Thymus (tissue), 11 donors: ENCODE data around the gene SMIM14. TPM values are rescaled to one million over a fixed set of nuclear protein-coding genes. Genes with fewer than 3 reads are reported as not detected.
"Not testable (repeated sequence)": the region's sequence is repeated elsewhere in the genome, so short reads cannot be mapped to it uniquely, and the experiment has no call there.

Experiments used
- DNase-seq, 9 donors: peaks; one replicate each; pipeline ENCODE4 v3.0.0-alpha.2; 2013; ENCODE audit warnings: low spot score in 9 of 9, low read depth in 6 of 9, missing footprints in 1 of 9
- H3K27ac ChIP-seq, 2 donors: one replicate each; pipeline ENCODE4 v1.5.1; 2013; ENCODE audit warnings: control low read depth in 1 of 2, low read depth in 1 of 2, low read length in 1 of 2, mild to moderate bottlenecking in 1 of 2, moderate library complexity in 1 of 2
- H3K27me3 ChIP-seq, 2 donors: one replicate each; pipeline ENCODE4 v1.5.1; 2013; ENCODE audit warnings: low read length in 1 of 2; ENCODE audit not compliant: control insufficient read depth in 2 of 2, insufficient read depth in 1 of 2
- H3K36me3 ChIP-seq, 2 donors: one replicate each; pipeline ENCODE4 v1.5.1; 2013; ENCODE audit warnings: low read length in 1 of 2, mild to moderate bottlenecking in 1 of 2, moderate library complexity in 1 of 2; ENCODE audit not compliant: control insufficient read depth in 2 of 2, insufficient read depth in 2 of 2
- H3K4me1 ChIP-seq, 2 donors: one replicate each; pipeline ENCODE4 v1.5.1; 2013; ENCODE audit warnings: low read length in 2 of 2; ENCODE audit not compliant: control insufficient read depth in 2 of 2, insufficient read depth in 2 of 2
- H3K4me3 ChIP-seq, 2 donors: one replicate each; pipeline ENCODE4 v1.5.1; 2013; ENCODE audit warnings: low read length in 2 of 2, control low read depth in 1 of 2, mild to moderate bottlenecking in 1 of 2
- H3K9me3 ChIP-seq, 2 donors: one replicate each; pipeline ENCODE4 v1.5.1; 2013; ENCODE audit warnings: low read length in 1 of 2, mild to moderate bottlenecking in 1 of 2; ENCODE audit not compliant: control insufficient read depth in 2 of 2, insufficient read depth in 1 of 2
- WGBS: extraction: QIAGEN DNeasy Blood & Tissue Kit; methylation state at CpG from one replicate; pipeline ENCODE4 v1.1.7; 2013; 5-methylcytosine and 5-hydroxymethylcytosine counted together
- polyA plus RNA-seq: library from polyadenylated mRNA; stranded (reverse); fragments of 200-250 nt; gene quantifications from one replicate; pipeline ENCODE4 v1.2.3, GENCODE V29; 2013
- total RNA-seq: library from RNA; stranded (reverse); fragments of 120-200 nt; gene quantifications from one replicate; pipeline ENCODE4 v1.2.4, GENCODE V29; 2013
- donor health status: healthy.

The SMIM14 gene
- total and polyA plus RNA-seq, 2 donors, result 13.0 to 42.0 TPM

GRCh38 chr4:39667706-39668105 is 29.0 kb upstream of the SMIM14 start:
- no peaks in the 10 kb centered on the region for H3K9me3 ChIP-seq
- H3K27ac ChIP-seq, result no peak overlapping the region
- H3K4me1 ChIP-seq, result no peaks in the 10 kb centered on the region
- H3K36me3 ChIP-seq, result no peaks in the 10 kb centered on the region
- DNase-seq, result no peak
- no peak overlapping the region for H3K4me3 ChIP-seq
- H3K27me3 ChIP-seq, result no peaks in the 10 kb centered on the region
- WGBS, result 75% methylated on average over 1 of the region's 1 CpG

- no peaks in the 10 kb centered on the region for H3K4me1 ChIP-seq
- no peak overlapping the region for H3K27ac ChIP-seq
- H3K4me3 ChIP-seq, result no peak overlapping the region
- H3K27me3 ChIP-seq, result no peaks in the 10 kb centered on the region
- H3K9me3 ChIP-seq, result no peaks in the 10 kb centered on the region
- WGBS, result 97% methylated on average over 3 of the region's 3 CpGs
- no peaks in the 10 kb centered on the region for H3K36me3 ChIP-seq
- DNase-seq, result no peak
These were observed 26.4 kb upstream of the SMIM14 start for GRCh38 chr4:39664828-39665731.

GRCh38 chr4:39662683-39663082 is 24.0 kb upstream of the SMIM14 start:
- DNase-seq, result no peak
- WGBS, result 97% methylated on average over 7 of the region's 7 CpGs
- H3K9me3 ChIP-seq, result no peaks in the 10 kb centered on the region

GRCh38 chr4:39660757-39661156 is 22.1 kb upstream of the SMIM14 start:
- Histone ChIP-seq H3K36me3 (no peaks in the 10 kb centered on the region), H3K27ac (no peak overlapping the region), H3K9me3 (no peaks in the 10 kb centered on the region), H3K27me3 (no peaks in the 10 kb centered on the region), H3K4me1 (no peaks in the 10 kb centered on the region), H3K4me3 (no peak overlapping the region)
- DNase-seq, result no peak
- 98% methylated on average over 6 of the region's 6 CpGs for WGBS

More at GRCh38 chr4:39662683-39663082, 24.0 kb upstream of the SMIM14 start:
- Histone ChIP-seq H3K4me1 (no peaks in the 10 kb centered on the region), H3K27me3 (no peaks in the 10 kb centered on the region), H3K4me3 (no peak overlapping the region), H3K27ac (no peak overlapping the region), H3K36me3 (no peaks in the 10 kb centered on the region)

GRCh38 chr4:39660045-39660444 is 21.4 kb upstream of the SMIM14 start:
- WGBS, result 96% methylated on average over 6 of the region's 6 CpGs

GRCh38 chr4:39658756-39659155 is 20.1 kb upstream of the SMIM14 start:
- no peaks in the 10 kb centered on the region for H3K9me3 ChIP-seq
- DNase-seq, result no peak
- no peaks in the 10 kb centered on the region for H3K27me3 ChIP-seq
- no peaks in the 10 kb centered on the region for H3K36me3 ChIP-seq
- no peaks in the 10 kb centered on the region for H3K4me1 ChIP-seq
- WGBS, result 97% methylated on average over 3 of the region's 3 CpGs
- no peak overlapping the region for H3K4me3 ChIP-seq
- H3K27ac ChIP-seq, result no peak overlapping the region

More at GRCh38 chr4:39660045-39660444, 21.4 kb upstream of the SMIM14 start:
- H3K27ac ChIP-seq, result no peak overlapping the region
- H3K36me3 ChIP-seq, result no peaks in the 10 kb centered on the region
- H3K27me3 ChIP-seq, result no peaks in the 10 kb centered on the region
- DNase-seq, result no peak
- H3K4me1 ChIP-seq, result no peaks in the 10 kb centered on the region
- no peaks in the 10 kb centered on the region for H3K9me3 ChIP-seq
- no peak overlapping the region for H3K4me3 ChIP-seq

GRCh38 chr4:39657465-39657864 is 18.8 kb upstream of the SMIM14 start:
- H3K27me3 ChIP-seq, result no peaks in the 10 kb centered on the region
- no peak overlapping the region for H3K4me3 ChIP-seq
- 91% methylated on average over 6 of the region's 6 CpGs for WGBS
- no peaks in the 10 kb centered on the region for H3K4me1 ChIP-seq
- peak in 1 of 9 donors; percentile 9 for DNase-seq
- no peaks in the 10 kb centered on the region for H3K36me3 ChIP-seq
- no peaks in the 10 kb centered on the region for H3K9me3 ChIP-seq
- no peak overlapping the region for H3K27ac ChIP-seq

- H3K27ac ChIP-seq, H3K9me3 ChIP-seq, H3K36me3 ChIP-seq, H3K4me1 ChIP-seq, H3K4me3 ChIP-seq, DNase-seq, H3K27me3 ChIP-seq: not testable (repeated sequence)
- 95% methylated on average over 5 of the region's 5 CpGs for WGBS
These were observed 18.0 kb upstream of the SMIM14 start for GRCh38 chr4:39656638-39657037.

- WGBS, result 97% methylated on average over 3 of the region's 3 CpGs
- no peaks in the 10 kb centered on the region for H3K27me3 ChIP-seq
- H3K27ac ChIP-seq, result no peak overlapping the region
- no peaks in the 10 kb centered on the region for H3K36me3 ChIP-seq
- no peaks in the 10 kb centered on the region for H3K9me3 ChIP-seq
- no peaks in the 10 kb centered on the region for H3K4me1 ChIP-seq
- H3K4me3 ChIP-seq, result no peak overlapping the region
- DNase-seq, result no peak
These were observed 17.2 kb upstream of the SMIM14 start for GRCh38 chr4:39655876-39656275.
